GM23338 (cell line): ENCODE data around the gene OBI1.

ENCODE experiments used
- EZH2 ChIP-seq: fragments of 200-600 bp; sonication (generic); IDR thresholded peaks from one replicate; pipeline ENCODE4 v1.8.0; 2017; ENCODE audit warnings: antibody characterized with exemption, mild to moderate bottlenecking, low read depth; ENCODE audit not compliant: unreplicated experiment
- POLR2AphosphoS5 ChIP-seq: IDR thresholded peaks from 2 replicates; pipeline ENCODE4 v1.6.1; 2016; ENCODE audit warnings: antibody characterized with exemption, low read depth
- TF ChIP-seq, protein P1 (sequence below), 2 experiments: fragments of 200-600 bp in 1 of 2; sonication (generic) in 1 of 2; conservative IDR thresholded peaks; 2 replicates each; pipeline versions ENCODE4 v1.5.1 to v1.6.1; 2016 to 2017; ENCODE audit warnings: antibody characterized with exemption in 2 of 2, low read depth in 2 of 2, mild to moderate bottlenecking in 2 of 2, moderate library complexity in 1 of 2
- TF ChIP-seq, protein P2 (sequence below): IDR thresholded peaks from one replicate; pipeline ENCODE4 v1.6.1; 2018; ENCODE audit warnings: antibody characterized with exemption; ENCODE audit not compliant: unreplicated experiment

DNA sequence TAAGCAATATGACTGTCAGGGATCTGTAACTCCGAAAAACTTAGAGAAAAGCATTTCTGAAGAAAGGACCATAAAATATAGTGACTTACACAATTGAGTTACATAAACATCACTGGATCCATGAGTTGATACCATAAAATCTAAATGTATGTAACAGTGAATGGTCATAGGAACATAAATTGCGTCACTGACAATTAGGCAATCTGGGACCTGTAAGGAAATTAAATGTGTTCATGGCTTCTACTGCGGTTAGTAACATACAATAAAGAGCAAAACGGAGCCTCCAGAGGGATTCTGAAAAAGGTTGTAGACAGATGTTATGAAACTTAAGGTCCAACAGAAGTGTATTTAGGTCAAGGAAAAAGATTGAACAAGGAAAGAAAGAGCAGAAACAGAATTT lies 82.7 kb downstream of the OBI1 start:
- no peak for TF ChIP-seq POLR2AphosphoS5
- TF ChIP-seq, protein P1, sequence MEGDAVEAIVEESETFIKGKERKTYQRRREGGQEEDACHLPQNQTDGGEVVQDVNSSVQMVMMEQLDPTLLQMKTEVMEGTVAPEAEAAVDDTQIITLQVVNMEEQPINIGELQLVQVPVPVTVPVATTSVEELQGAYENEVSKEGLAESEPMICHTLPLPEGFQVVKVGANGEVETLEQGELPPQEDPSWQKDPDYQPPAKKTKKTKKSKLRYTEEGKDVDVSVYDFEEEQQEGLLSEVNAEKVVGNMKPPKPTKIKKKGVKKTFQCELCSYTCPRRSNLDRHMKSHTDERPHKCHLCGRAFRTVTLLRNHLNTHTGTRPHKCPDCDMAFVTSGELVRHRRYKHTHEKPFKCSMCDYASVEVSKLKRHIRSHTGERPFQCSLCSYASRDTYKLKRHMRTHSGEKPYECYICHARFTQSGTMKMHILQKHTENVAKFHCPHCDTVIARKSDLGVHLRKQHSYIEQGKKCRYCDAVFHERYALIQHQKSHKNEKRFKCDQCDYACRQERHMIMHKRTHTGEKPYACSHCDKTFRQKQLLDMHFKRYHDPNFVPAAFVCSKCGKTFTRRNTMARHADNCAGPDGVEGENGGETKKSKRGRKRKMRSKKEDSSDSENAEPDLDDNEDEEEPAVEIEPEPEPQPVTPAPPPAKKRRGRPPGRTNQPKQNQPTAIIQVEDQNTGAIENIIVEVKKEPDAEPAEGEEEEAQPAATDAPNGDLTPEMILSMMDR (conservative IDR thresholded peaks at IDR 0.05; ENCODE audit: low read depth in 2 of 2): no peak
- TF ChIP-seq, protein P2, sequence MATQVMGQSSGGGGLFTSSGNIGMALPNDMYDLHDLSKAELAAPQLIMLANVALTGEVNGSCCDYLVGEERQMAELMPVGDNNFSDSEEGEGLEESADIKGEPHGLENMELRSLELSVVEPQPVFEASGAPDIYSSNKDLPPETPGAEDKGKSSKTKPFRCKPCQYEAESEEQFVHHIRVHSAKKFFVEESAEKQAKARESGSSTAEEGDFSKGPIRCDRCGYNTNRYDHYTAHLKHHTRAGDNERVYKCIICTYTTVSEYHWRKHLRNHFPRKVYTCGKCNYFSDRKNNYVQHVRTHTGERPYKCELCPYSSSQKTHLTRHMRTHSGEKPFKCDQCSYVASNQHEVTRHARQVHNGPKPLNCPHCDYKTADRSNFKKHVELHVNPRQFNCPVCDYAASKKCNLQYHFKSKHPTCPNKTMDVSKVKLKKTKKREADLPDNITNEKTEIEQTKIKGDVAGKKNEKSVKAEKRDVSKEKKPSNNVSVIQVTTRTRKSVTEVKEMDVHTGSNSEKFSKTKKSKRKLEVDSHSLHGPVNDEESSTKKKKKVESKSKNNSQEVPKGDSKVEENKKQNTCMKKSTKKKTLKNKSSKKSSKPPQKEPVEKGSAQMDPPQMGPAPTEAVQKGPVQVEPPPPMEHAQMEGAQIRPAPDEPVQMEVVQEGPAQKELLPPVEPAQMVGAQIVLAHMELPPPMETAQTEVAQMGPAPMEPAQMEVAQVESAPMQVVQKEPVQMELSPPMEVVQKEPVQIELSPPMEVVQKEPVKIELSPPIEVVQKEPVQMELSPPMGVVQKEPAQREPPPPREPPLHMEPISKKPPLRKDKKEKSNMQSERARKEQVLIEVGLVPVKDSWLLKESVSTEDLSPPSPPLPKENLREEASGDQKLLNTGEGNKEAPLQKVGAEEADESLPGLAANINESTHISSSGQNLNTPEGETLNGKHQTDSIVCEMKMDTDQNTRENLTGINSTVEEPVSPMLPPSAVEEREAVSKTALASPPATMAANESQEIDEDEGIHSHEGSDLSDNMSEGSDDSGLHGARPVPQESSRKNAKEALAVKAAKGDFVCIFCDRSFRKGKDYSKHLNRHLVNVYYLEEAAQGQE: no peak
- no peak for TF ChIP-seq EZH2
